Esophagus muscularis mucosa (tissue), 4 donors: ENCODE measurements around the gene NUDT4.

Experiments
- CTCF ChIP-seq, 3 experiments: fragments of 200-600 bp in 2 of 3; fragments of 450-650 bp in 1 of 3; sonication (generic) in 2 of 3; IDR thresholded peaks; one replicate each; pipeline ENCODE4 v1.5.1; 2017 to 2019; ENCODE audit warnings: antibody characterized with exemption in 3 of 3, mild to moderate bottlenecking in 2 of 3, moderate library complexity in 1 of 3
- EP300 ChIP-seq: sonication (generic); formaldehyde crosslinking; IDR thresholded peaks from one replicate; pipeline ENCODE4 v1.6.1; 2017; ENCODE audit warnings: antibody characterized with exemption
- POLR2A ChIP-seq: fragments of 450-650 bp; IDR thresholded peaks from one replicate; pipeline ENCODE4 v1.6.1; 2017; ENCODE audit warnings: antibody characterized with exemption, moderate library complexity, mild to moderate bottlenecking, low read depth
- POLR2AphosphoS5 ChIP-seq, 2 donors: sonication (generic); formaldehyde crosslinking; IDR thresholded peaks; one replicate each; pipeline ENCODE4 v1.6.1; 2017; ENCODE audit warnings: antibody characterized with exemption in 2 of 2

GRCh38 chr12:93407963-93408283 lies 30.2 kb downstream of the NUDT4 start:
- no peak for TF ChIP-seq CTCF (IDR thresholded peaks at IDR 0.05)
- no peak for TF ChIP-seq POLR2A
- TF ChIP-seq POLR2AphosphoS5 (IDR thresholded peaks at IDR 0.05) = no peak
- TF ChIP-seq EP300 = no peak
